Measurements from ENCODE around the gene HMGB1. TPM values are rescaled to one million over a fixed set of nuclear protein-coding genes. Genes with fewer than 3 reads are reported as not detected.

The HMGB1 gene
- total RNA-seq, 1 experiment from 2014 or later: 638 TPM

GRCh38 chr13:30418717-30419459 lies 46.8 kb downstream of the HMGB1 start:
- Histone ChIP-seq H3K4me3 (no peak overlapping the region), H3K9me3 (no peaks in the 10 kb centered on the region), H3K36me3 (no peaks in the 10 kb centered on the region), H3K27me3 (no peaks in the 10 kb centered on the region)
- DNase-seq: no peak

- Histone ChIP-seq H3K4me3 (no peak overlapping the region), H3K9me3 (no peaks in the 10 kb centered on the region), H3K36me3 (no peaks in the 10 kb centered on the region), H3K27me3 (no peaks in the 10 kb centered on the region)
- no peak for DNase-seq
Measured at GRCh38 chr13:30418075-30418716, 47.5 kb downstream of the HMGB1 start.

- DNase-seq: no peak
- no peaks in the 10 kb centered on the region for H3K9me3 ChIP-seq
- H3K4me3 ChIP-seq: no peak overlapping the region
- no peaks in the 10 kb centered on the region for H3K27me3 ChIP-seq
- no peaks in the 10 kb centered on the region for H3K36me3 ChIP-seq
Measured at GRCh38 chr13:30416471-30416870, 49.3 kb downstream of the HMGB1 start.

GRCh38 chr13:30415430-30416030 lies 50.2 kb downstream of the HMGB1 start:
- no peaks in the 10 kb centered on the region for H3K9me3 ChIP-seq
- H3K27me3 ChIP-seq: no peaks in the 10 kb centered on the region
- DNase-seq: no peak
- no peak overlapping the region for H3K4me3 ChIP-seq
- H3K36me3 ChIP-seq: no peaks in the 10 kb centered on the region

- Histone ChIP-seq H3K27me3 (no peaks in the 10 kb centered on the region), H3K9me3 (no peaks in the 10 kb centered on the region), H3K4me3 (no peak overlapping the region), H3K36me3 (no peaks in the 10 kb centered on the region)
- DNase-seq: no peak
Measured at GRCh38 chr13:30413842-30414241, 51.9 kb downstream of the HMGB1 start.

- no peak for DNase-seq
- H3K36me3 ChIP-seq: no peaks in the 10 kb centered on the region
- H3K27me3 ChIP-seq: no peaks in the 10 kb centered on the region
- no peaks in the 10 kb centered on the region for H3K9me3 ChIP-seq
- no peak overlapping the region for H3K4me3 ChIP-seq
Measured at GRCh38 chr13:30412346-30412745, 53.4 kb downstream of the HMGB1 start.

- H3K9me3 ChIP-seq: no peaks in the 10 kb centered on the region
- no peak overlapping the region for H3K4me3 ChIP-seq
- DNase-seq: no peak
- no peaks in the 10 kb centered on the region for H3K27me3 ChIP-seq
- no peaks in the 10 kb centered on the region for H3K36me3 ChIP-seq
Measured at GRCh38 chr13:30410705-30411125, 55.0 kb downstream of the HMGB1 start.

GRCh38 chr13:30409886-30410704 lies 55.6 kb downstream of the HMGB1 start:
- H3K4me3 ChIP-seq: no peak overlapping the region
- H3K36me3 ChIP-seq: no peaks in the 10 kb centered on the region
- no peaks in the 10 kb centered on the region for H3K9me3 ChIP-seq
- no peaks in the 10 kb centered on the region for H3K27me3 ChIP-seq
- DNase-seq: peak; percentile 67

- H3K9me3 ChIP-seq: no peaks in the 10 kb centered on the region
- H3K4me3 ChIP-seq: peak overlapping the region; percentile 21; the same call in 1 of the 2 replicates
- H3K36me3 ChIP-seq: no peaks in the 10 kb centered on the region
- peak; percentile 92 for DNase-seq
- H3K27me3 ChIP-seq: no peaks in the 10 kb centered on the region
Measured at GRCh38 chr13:30408319-30409101, 57.2 kb downstream of the HMGB1 start.

- no peak for DNase-seq
- no peaks in the 10 kb centered on the region for H3K9me3 ChIP-seq
- no peaks in the 10 kb centered on the region for H3K36me3 ChIP-seq
- H3K4me3 ChIP-seq: no peak overlapping the region
- H3K27me3 ChIP-seq: no peaks in the 10 kb centered on the region
Measured at GRCh38 chr13:30406779-30407416, 58.8 kb downstream of the HMGB1 start.

Other genes with a start within 250 kb of the HMGB1 start
- 13.6 and 29.8 TPM in 2 replicates for gene KATNAL1, start 158.4 kb downstream of the HMGB1 start, total RNA-seq (2014; rRNA removed; shearing (Covaris generic); ENCODE audit: low replicate concordance)
- not detected in 2 replicates for gene UBE2L5, start 43.4 kb downstream of the HMGB1 start, total RNA-seq (2014; rRNA removed; shearing (Covaris generic); ENCODE audit: low replicate concordance)
- gene USPL1, start 152.0 kb upstream of the HMGB1 start, total RNA-seq (2014; rRNA removed; shearing (Covaris generic); ENCODE audit: low replicate concordance): 20.3 and 23.4 TPM in 2 replicates